ENCODE measurements around the gene JAK3.

The JAK3 gene

GRCh38 chr19:17837972-17838371 is 9.8 kb downstream of the JAK3 start:
- DNase-seq, result no peak

DNA sequence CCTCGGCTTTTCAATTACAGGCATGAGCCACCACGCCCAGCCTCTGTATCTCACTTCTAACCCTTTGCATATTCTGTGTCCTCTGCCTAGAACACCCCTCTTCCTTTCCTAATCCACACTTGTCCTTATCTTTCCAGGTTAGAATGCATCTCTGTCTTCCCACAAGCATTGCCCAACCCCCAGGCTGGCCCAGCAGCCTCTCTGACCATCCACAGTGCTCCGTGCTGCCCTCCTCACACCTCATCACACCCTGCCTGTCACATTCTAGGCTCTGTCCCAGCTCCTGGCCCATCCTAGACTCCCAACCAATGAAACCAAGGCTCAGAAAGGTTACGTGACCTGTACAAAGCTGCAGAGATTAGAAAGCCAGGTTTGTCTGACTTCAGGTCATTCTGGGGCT is 11.3 kb downstream of the JAK3 start:
- DNase-seq, result no peak

- no peak for DNase-seq
Measured at GRCh38 chr19:17835182-17836006, 12.4 kb downstream of the JAK3 start.

DNA sequence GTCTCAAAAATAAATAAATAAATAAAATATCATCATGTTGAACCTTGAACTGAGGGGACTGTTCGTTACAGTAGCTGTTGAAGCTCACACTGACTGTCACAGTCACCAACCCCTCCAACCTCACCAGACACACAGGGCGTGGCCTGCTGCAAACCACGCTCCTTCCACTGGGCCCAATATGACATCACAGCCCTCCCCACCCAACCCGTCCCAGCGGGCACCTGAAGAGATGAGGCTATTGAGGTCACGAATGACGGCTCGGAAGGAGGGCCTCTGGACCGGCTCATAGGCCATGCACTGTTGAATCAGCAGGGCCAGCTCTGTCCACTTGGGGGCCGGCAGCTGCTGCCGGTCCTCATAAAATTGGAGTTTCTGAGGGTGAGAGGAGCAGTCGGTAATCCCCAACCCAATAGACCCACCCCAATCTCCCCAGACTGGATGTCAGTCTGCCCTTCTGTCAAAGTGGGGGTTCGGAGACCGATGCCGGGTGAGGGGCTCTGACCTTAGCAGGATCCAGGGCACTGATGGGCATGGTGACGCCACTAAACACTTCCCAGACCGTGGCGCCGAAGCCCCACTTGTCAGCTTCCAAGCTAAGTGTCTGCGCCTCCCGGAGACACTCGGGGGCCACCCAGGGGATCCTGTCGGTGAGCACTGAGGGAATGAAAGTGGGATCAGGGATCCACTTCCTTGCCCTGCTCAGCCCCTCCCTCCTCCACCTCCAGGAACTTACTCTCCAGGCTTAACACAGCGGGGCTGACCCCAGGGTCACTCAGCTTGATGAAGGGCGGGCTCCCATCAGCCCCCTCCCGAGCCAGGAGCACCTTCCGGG is 13.2 kb downstream of the JAK3 start:
- DNase-seq, result peak; percentile 26

GRCh38 chr19:17832443-17833208 is 15.2 kb downstream of the JAK3 start:
- DNase-seq, result no peak

DNA sequence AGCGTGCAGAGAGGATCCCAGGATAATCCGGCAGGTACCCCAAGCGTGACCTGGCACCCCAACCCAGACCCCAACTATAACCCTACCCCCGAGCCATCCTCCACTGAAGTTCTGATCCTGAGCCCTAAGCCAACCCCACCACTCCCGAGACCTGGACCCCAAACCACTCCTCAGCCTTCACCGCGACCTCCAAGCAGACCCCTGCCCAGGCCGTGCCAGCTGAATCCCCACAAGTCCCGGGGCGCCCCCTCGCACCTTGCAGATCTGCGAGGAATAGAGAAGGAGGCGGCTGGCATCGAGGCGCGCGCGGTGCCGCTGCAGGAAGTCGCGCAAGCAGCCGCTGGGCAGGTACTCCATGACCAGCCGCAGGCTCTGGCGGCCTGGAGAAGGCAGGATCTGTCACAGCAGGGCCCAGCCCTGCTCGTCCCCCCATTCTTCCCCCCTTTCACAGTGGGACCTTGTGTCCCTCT is 16.3 kb downstream of the JAK3 start:
- no peak for DNase-seq

GRCh38 chr19:17830567-17831418 is 17.0 kb downstream of the JAK3 start:
- DNase-seq, result peak; percentile 67

GRCh38 chr19:17829855-17830566 is 17.8 kb downstream of the JAK3 start:
- no peak for DNase-seq

GRCh38 chr19:17826508-17827056 is 21.2 kb downstream of the JAK3 start:
- no peak for DNase-seq

- DNase-seq, result no peak
Measured at GRCh38 chr19:17824339-17824738, 23.4 kb downstream of the JAK3 start.

GRCh38 chr19:17821190-17821589 is 26.6 kb downstream of the JAK3 start, which contains the start of gene INSL3:
Gene INSL3, minus strand, starts transcription at chr19:17821519. Its CDS starts 13 bp downstream, at chr19:17821506.
- DNase-seq, result no peak

DNA sequence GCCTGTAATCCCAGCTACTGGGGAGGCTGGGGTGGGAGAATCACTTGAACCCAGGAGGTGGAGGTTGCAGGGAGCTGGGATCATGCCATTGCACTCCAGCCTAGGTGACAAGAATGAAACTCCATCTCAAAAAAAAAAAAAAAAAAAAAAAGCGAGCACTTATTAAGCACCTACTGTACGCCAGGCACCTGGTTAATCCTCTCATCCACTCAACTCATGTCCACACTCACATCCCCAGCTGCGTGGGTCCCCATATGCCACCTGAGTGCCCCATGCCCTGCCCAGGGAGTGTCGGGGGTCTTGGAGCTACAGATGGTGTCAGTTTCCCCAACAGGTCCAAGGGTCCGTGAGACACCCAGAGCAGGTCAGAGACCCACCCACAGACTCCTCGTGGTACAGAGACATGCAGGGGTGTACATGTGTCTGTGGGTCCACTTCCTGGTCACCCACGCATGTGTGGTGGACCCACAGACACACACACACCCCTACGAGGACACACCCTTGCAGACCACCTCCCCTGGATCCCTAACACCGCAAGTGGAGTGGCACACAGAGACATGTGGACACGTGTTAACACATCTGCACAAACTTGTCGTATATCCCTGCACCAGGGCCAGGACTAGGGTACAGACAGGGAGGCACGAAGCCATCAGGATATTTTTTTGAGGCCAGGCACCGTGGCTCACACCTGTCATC is 30.0 kb downstream of the JAK3 start:
- DNase-seq, result no peak

DNA sequence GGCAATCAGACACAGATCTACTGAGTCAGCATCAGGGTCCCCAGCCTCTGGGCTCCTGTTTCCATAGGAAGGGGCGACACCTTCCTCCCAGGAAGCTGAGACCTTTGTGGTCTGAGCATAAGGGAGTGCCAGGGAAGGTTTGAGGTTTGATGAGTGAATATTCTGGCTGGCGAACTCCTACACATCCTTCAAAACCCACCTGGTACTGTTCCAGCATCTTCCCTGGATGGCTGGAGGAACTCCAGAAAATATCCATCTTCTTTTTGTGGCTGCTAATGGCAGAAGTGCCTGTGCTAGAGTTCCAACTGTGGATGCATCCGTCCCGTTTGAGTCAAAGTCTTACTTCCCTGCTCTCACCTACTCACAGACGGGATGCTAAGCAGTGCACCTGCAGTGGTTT is 35.7 kb downstream of the JAK3 start:
- no peak for DNase-seq

DNA sequence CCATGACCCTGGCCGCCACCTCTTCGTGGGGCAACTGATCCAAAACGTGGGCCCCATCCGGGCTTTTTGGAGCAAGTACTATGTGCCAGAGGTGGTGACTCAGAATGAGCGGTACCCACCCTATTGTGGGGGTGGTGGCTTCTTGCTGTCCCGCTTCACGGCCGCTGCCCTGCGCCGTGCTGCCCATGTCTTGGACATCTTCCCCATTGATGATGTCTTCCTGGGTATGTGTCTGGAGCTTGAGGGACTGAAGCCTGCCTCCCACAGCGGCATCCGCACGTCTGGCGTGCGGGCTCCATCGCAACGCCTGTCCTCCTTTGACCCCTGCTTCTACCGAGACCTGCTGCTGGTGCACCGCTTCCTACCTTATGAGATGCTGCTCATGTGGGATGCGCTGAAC is 36.1 kb downstream of the JAK3 start:
- DNase-seq, result no peak

DNA sequence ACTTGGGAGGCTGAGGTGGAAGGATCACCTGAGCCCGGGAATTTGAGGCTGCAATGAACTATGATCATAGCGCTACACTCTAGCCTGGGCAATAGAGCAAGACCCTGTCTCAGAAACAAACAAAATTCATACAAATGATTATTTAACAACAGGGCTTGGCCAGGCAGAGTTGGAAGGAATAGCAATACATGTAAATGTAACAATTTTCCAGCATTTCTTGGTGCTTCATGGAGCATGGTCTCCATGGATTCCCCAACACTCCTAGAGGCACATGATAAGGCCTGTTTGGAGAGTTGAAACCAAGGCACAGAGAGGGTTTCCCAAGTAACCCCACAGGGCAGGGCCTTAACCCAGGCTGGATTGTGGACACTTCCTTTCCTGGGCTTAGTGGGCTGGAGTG is 36.7 kb downstream of the JAK3 start:
- no peak for DNase-seq

DNA sequence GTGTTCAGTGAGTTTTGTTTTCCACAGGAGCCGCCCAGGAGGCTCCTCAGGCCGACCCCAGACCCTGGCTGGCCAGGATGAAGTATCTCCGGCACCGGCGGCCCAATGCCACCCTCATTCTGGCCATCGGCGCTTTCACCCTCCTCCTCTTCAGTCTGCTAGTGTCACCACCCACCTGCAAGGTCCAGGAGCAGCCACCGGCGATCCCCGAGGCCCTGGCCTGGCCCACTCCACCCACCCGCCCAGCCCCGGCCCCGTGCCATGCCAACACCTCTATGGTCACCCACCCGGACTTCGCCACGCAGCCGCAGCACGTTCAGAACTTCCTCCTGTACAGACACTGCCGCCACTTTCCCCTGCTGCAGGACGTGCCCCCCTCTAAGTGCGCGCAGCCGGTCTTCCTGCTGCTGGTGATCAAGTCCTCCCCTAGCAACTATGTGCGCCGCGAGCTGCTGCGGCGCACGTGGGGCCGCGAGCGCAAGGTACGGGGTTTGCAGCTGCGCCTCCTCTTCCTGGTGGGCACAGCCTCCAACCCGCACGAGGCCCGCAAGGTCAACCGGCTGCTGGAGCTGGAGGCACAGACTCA is 40.0 kb downstream of the JAK3 start:
- DNase-seq, result no peak

- DNase-seq, result no peak
Measured at GRCh38 chr19:17806945-17807344, 40.8 kb downstream of the JAK3 start.

GRCh38 chr19:17805427-17805826 is 42.4 kb downstream of the JAK3 start:
- no peak for DNase-seq

DNA sequence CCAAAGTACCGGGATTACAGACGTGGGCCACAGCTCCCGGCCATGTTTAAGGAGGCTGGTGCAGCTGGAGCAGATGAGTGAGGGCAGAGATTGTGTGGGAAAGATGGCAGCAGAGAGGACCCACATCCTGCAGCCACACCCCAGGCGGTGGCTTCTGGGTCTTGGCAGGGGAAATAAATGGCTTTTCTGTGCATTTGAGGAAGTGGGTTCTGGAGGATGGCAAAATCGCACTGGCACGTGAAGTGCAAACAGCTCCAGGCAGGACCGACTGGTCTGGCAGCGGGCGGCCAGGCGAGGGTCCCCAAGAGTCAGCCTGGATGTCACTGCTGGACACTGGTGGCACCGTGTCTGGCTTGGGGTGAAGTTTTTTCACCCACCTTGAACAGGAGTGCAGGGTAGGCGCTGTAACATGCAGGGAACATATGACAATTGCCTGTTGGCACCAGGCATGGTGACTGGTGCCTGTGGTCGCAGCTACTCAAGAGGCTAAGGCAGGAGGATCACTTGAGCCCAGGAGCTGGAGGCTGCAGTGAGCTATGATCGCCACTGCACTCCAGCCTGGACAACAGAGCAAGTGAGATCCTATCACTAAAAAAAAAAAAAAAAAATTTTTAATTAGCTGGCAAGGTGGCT is 44.4 kb downstream of the JAK3 start:
- peak; percentile 32 for DNase-seq

Measured in activated CD4-positive, alpha-beta T cell treated with anti-CD3 and anti-CD28 coated beads, Interleukin-2, Interleukin-6, amounts not matched to agents 100 ng/mL and 50 ng/mL, durations not matched to agents 16 hours and 8 hours (primary cell).